GM23338 (cell line): ENCODE measurements around the gene FAM161B. TPM values are rescaled to one million over a fixed set of nuclear protein-coding genes. Genes with fewer than 3 reads are reported as not detected.

Source experiments
- ATAC-seq: fragments of 200-7000 bp; cut with Tn5 transposase; 3 replicates; pipeline ENCODE4 v1.9.1; 2020
- DNase-seq: peaks from one replicate; pipeline ENCODE4 v3.0.0-alpha.2; 2015; ENCODE audit warnings: low spot score
- H2AFZ ChIP-seq: fragments of 200-600 bp; sonication (generic); 2 replicates; pipeline ENCODE4 v1.8.0; 2016; ENCODE audit warnings: antibody characterized with exemption, mild to moderate bottlenecking, moderate library complexity
- H3F3A ChIP-seq: fragments of 200-600 bp; sonication (generic); replicated peaks from 2 replicates; pipeline ENCODE4 v1.8.0; 2017; ENCODE audit warnings: antibody characterized with exemption, mixed run types, low read depth
- H3K27ac ChIP-seq: fragments of 200-600 bp; sonication (generic); 2 replicates; pipeline ENCODE4 v1.6.1; 2016; ENCODE audit warnings: low read depth
- H3K27me3 ChIP-seq: fragments of 200-600 bp; sonication (generic); 2 replicates; pipeline ENCODE4 v1.8.0; 2016; ENCODE audit warnings: mild to moderate bottlenecking, mixed run types, moderate library complexity; ENCODE audit not compliant: insufficient read depth
- H3K36me3 ChIP-seq: fragments of 200-600 bp; sonication (generic); 2 replicates; pipeline ENCODE4 v1.8.0; 2016; ENCODE audit warnings: mild to moderate bottlenecking; ENCODE audit not compliant: insufficient read depth
- H3K4me1 ChIP-seq: fragments of 200-600 bp; sonication (generic); 2 replicates; pipeline ENCODE4 v1.8.0; 2016; ENCODE audit warnings: mild to moderate bottlenecking, moderate library complexity; ENCODE audit not compliant: insufficient read depth
- H3K4me2 ChIP-seq: fragments of 200-600 bp; sonication (generic); 2 replicates; pipeline ENCODE4 v1.7.1; 2017; ENCODE audit warnings: mixed run types
- H3K4me3 ChIP-seq: fragments of 200-600 bp; sonication (generic); 2 replicates; pipeline ENCODE4 v1.6.1; 2016; ENCODE audit warnings: mixed run types
- H3K79me2 ChIP-seq: fragments of 200-600 bp; sonication (generic); replicated peaks from 2 replicates; pipeline ENCODE4 v1.8.0; 2017; ENCODE audit warnings: mild to moderate bottlenecking; ENCODE audit not compliant: insufficient read depth
- H3K9me2 ChIP-seq: fragments of 200-600 bp; sonication (generic); 2 replicates; pipeline ENCODE4 v1.8.0; 2017; ENCODE audit not compliant: insufficient read depth
- H4K20me1 ChIP-seq: fragments of 200-600 bp; sonication (generic); replicated peaks from 2 replicates; pipeline ENCODE4 v1.8.0; 2017; ENCODE audit warnings: mild to moderate bottlenecking; ENCODE audit not compliant: insufficient read depth
- H3K27ac Mint-ChIP-seq: 2 replicates; pipeline ENCODE4 v1.8.0; 2020; ENCODE audit warnings: inconsistent platforms, mild to moderate bottlenecking, moderate library complexity, mixed read lengths
- H3K27me3 Mint-ChIP-seq: 3 replicates; pipeline ENCODE4 v1.8.0; 2022; ENCODE audit warnings: low read depth, mild to moderate bottlenecking, moderate library complexity, mixed read lengths, inconsistent platforms; ENCODE audit not compliant: insufficient read depth, poor library complexity
- H3K36me3 Mint-ChIP-seq: 3 replicates; pipeline ENCODE4 v1.8.0; 2021; ENCODE audit warnings: low read depth, mild to moderate bottlenecking, inconsistent platforms, moderate library complexity, mixed read lengths
- H3K4me1 Mint-ChIP-seq: 3 replicates; pipeline ENCODE4 v1.8.0; 2020; ENCODE audit warnings: mild to moderate bottlenecking, inconsistent platforms, mixed read lengths
- H3K4me3 Mint-ChIP-seq: 3 replicates; pipeline ENCODE4 v1.8.0; 2021; ENCODE audit warnings: moderate library complexity, mild to moderate bottlenecking, inconsistent platforms, mixed read lengths
- H3K9me3 Mint-ChIP-seq: 3 replicates; pipeline ENCODE4 v1.8.0; 2020; ENCODE audit warnings: moderate library complexity, mild to moderate bottlenecking, inconsistent platforms, mixed read lengths
- CREB1 ChIP-seq: fragments of 250-450 bp; sonication (Bioruptor Pico); IDR thresholded peaks from 2 replicates; pipeline ENCODE4 v1.5.0; 2020; ENCODE audit warnings: low read depth, mild to moderate bottlenecking, moderate library complexity
- ETS1 ChIP-seq: IDR thresholded peaks from 2 replicates; pipeline ENCODE4 v1.6.1; 2016; ENCODE audit warnings: antibody characterized with exemption
- NANOG ChIP-seq: IDR thresholded peaks from 2 replicates; pipeline ENCODE4 v1.6.1; 2016; ENCODE audit warnings: antibody characterized with exemption, borderline replicate concordance
- POLR2AphosphoS5 ChIP-seq: IDR thresholded peaks from 2 replicates; pipeline ENCODE4 v1.6.1; 2016; ENCODE audit warnings: antibody characterized with exemption, low read depth
- ZNF462 ChIP-seq: fragments of 250-450 bp; sonication (Bioruptor Pico); IDR thresholded peaks from 2 replicates; pipeline ENCODE4 v1.5.0; 2020; ENCODE audit warnings: mild to moderate bottlenecking, moderate library complexity
- polyA plus RNA-seq: library from polyadenylated mRNA; unstranded; fragments of >200 nt; fragmentation: Nextera tagmentation; extraction: Ambion mirVana; gene quantifications from 2 replicates; pipeline ENCODE4 v1.2.1, GENCODE V29; 2016
- total RNA-seq: library from RNA; depleted of rRNA; stranded (reverse); fragments of >200 nt; shearing (Covaris generic); gene quantifications from 2 replicates; pipeline ENCODE4 v1.2.3, GENCODE V29; 2014

Gene FAM161B
- total and polyA plus RNA-seq, 2 experiments from 2014 or later, result 0.28 to 2.8 TPM

DNA sequence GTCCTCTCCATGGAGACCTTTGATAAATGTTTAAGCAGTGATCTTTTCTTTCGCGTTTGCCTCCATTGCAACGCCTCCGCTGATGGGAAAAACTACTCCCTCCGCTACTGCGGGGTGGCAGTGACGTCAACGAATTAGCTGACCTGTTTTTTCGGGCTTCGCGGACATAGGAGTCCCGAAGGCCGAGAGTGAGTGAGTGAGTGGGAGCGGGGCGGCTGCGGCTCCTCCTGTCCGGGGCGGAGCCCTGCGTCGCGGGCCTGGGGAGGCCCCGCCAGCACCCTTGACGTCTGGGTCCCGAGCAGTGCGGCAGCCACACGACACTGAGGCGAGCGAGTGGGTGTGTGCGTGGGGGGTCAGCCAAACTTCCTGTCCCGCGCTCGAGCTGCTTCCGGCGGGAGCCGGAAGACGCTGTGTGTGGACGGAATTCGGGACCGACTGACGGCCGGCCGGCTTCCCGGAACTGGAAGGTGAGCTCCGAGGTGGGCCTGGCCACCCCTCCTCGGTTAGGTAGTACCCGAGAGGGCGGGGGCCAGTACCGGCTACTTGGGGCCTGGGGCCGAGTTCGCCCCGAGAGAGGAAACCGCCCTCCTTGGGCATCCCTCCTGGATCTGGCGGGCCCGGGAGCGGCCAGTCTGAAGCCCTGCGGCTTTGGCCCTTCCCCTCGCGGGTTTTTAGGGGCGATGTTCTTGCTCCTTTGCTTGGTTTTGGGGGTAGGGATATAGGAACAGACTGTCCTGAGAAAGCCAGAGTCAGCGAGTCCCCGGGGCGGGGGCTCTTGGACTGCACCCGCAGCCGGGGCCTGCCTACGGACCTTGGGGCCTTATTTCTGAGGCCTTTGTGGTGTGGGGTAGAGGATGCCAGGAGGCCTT is 63.2 kb downstream of the FAM161B start, which contains the start of gene ZNF410 (continued):
- TF ChIP-seq ZNF462 (CRISPR knock-in tag) (no peak), ETS1 (peak; percentile 64; the same call in 1 of the 2 replicates), POLR2AphosphoS5 (peak; percentile 91), CREB1 (peak; percentile 90)

DNA sequence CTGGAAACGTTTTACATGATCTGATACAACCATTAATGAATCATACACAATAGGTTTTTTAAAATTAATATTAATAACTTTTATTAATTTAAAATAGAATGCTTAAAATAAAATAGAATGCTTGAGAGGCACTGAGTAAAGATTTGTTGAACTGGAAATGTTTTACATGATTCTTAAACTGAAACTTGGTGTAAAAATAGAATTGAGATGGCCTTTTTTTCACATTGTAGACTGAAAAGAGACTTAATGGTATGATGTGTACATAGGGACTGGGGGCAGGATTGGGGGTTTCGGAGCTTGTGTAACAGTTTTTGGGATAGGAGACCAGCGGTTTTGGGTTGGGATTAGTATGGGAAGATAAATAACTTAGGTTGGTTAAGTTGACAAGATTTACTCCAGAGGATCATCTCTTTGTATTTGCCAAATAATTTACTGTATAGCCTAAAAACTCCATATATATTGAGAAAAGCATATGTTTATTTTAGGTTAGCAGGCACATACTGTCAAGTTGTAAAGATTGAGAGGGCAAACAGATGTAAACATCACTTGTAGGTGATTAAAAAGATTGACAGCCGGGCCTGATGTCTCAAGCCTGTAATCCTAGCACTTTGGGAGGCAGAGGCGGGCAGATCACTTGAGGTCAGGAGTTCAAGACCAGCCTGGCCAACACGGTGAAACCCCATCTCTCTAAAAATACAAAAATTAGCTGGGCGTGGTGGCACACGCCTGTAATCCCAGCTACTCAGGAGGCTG is 65.3 kb downstream of the FAM161B start:
- H3K9me3 Mint-ChIP-seq, result no peaks in the 10 kb centered on the region
- peaks cover 8% of the 10 kb centered on the region; the same call in 2 of the 3 replicates for H3K4me1 Mint-ChIP-seq
- DNase-seq (no peak), ATAC-seq (no peak)
- Histone ChIP-seq H3F3A (peaks cover 4% of the 10 kb centered on the region; the same call in 1 of the 2 replicates), H3K79me2 (peaks cover 26% of the 10 kb centered on the region), H3K4me3 (no peak overlapping the region), H3K27ac (no peak overlapping the region), H2AFZ (no peak overlapping the region), H4K20me1 (0 out of 2 replicates have a peak, but pooled peaks cover 6% of the 10 kb centered on the region), H3K36me3 (no peaks in the 10 kb centered on the region), H3K4me2 (no peak overlapping the region), H3K4me1 (peaks cover 8% of the 10 kb centered on the region; the same call in 1 of the 2 replicates), H3K9me2 (no peaks in the 10 kb centered on the region), H3K27me3 (no peaks in the 10 kb centered on the region)
- peaks cover 4% of the 10 kb centered on the region; the same call in 1 of the 3 replicates for H3K36me3 Mint-ChIP-seq
- H3K27me3 Mint-ChIP-seq, result peaks cover 8% of the 10 kb centered on the region
- H3K4me3 Mint-ChIP-seq, result peak overlapping the region; percentile 83
- no peak overlapping the region; the same call in 1 of the 2 replicates for H3K27ac Mint-ChIP-seq
- TF ChIP-seq NANOG (no peak), ZNF462 (CRISPR knock-in tag) (no peak)
